Neutrophil (primary cell): Measurements from ENCODE around the gene TTC14.
"Not testable (repeated sequence)": the region's sequence is repeated elsewhere in the genome, so short reads cannot be mapped to it uniquely, and the experiment has no call there.

Experiments
- H3K27ac ChIP-seq: fragments of 200-600 bp; sonication (generic); 2 replicates; pipeline ENCODE4 v1.5.1; 2016; ENCODE audit warnings: mild to moderate bottlenecking, moderate library complexity
- H3K27me3 ChIP-seq: fragments of 200-600 bp; sonication (generic); 2 replicates; pipeline ENCODE4 v1.6.0; 2016; ENCODE audit warnings: mild to moderate bottlenecking
- H3K36me3 ChIP-seq: fragments of 200-600 bp; sonication (generic); 2 replicates; pipeline ENCODE4 v1.5.1; 2017
- H3K4me1 ChIP-seq, 2 experiments: fragments of 200-600 bp in 1 of 2; sonication (generic) in 1 of 2; 1 replicate in 1 of 2; 2 replicates in 1 of 2; pipeline versions ENCODE4 v1.5.1 to v1.6.1; 2013 to 2016; ENCODE audit warnings: low read depth in 1 of 2, low read length in 1 of 2, mild to moderate bottlenecking in 1 of 2, moderate library complexity in 1 of 2; ENCODE audit not compliant: control insufficient read depth in 1 of 2, insufficient read depth in 1 of 2
- H3K4me3 ChIP-seq, 2 experiments: fragments of 200-600 bp in 1 of 2; sonication (generic) in 1 of 2; 1 replicate in 1 of 2; 2 replicates in 1 of 2; pipeline ENCODE4 v1.5.1; 2013 to 2016; ENCODE audit warnings: low read depth in 1 of 2, low read length in 1 of 2, mild to moderate bottlenecking in 1 of 2, moderate library complexity in 1 of 2
- H3K9me3 ChIP-seq: fragments of 200-600 bp; sonication (generic); 2 replicates; pipeline ENCODE4 v1.5.1; 2016
- TF ChIP-seq, protein P1 (sequence below): fragments of 200-600 bp; sonication (generic); IDR thresholded peaks from 2 replicates; pipeline ENCODE4 v1.5.1; 2016; ENCODE audit warnings: antibody characterized with exemption

Gene TTC14

DNA sequence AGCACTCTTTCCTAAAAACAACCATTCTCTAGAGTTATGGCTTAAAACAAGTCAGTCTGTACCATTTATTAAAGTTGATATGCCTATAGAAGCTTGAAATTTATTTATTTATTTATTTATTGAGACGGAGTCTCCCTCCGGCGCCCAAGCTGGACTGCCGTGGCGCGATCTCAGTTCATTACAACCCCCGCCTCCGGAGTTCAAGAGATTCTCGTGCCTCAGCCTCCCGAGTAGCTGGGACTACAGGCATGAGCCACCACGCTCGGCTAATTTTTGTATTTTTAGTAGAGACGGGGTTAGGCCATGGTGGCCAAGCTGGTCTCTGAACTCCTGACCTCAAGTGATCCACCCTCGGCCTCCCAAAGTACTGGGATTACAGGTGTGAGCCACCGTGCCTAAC, 1.5 kb upstream of the TTC14 start:
- Histone ChIP-seq H3K4me3 (no peak overlapping the region), H3K27me3 (peaks cover 62% of the 10 kb centered on the region)
- TF ChIP-seq, protein P1, sequence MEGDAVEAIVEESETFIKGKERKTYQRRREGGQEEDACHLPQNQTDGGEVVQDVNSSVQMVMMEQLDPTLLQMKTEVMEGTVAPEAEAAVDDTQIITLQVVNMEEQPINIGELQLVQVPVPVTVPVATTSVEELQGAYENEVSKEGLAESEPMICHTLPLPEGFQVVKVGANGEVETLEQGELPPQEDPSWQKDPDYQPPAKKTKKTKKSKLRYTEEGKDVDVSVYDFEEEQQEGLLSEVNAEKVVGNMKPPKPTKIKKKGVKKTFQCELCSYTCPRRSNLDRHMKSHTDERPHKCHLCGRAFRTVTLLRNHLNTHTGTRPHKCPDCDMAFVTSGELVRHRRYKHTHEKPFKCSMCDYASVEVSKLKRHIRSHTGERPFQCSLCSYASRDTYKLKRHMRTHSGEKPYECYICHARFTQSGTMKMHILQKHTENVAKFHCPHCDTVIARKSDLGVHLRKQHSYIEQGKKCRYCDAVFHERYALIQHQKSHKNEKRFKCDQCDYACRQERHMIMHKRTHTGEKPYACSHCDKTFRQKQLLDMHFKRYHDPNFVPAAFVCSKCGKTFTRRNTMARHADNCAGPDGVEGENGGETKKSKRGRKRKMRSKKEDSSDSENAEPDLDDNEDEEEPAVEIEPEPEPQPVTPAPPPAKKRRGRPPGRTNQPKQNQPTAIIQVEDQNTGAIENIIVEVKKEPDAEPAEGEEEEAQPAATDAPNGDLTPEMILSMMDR: no peak

DNA sequence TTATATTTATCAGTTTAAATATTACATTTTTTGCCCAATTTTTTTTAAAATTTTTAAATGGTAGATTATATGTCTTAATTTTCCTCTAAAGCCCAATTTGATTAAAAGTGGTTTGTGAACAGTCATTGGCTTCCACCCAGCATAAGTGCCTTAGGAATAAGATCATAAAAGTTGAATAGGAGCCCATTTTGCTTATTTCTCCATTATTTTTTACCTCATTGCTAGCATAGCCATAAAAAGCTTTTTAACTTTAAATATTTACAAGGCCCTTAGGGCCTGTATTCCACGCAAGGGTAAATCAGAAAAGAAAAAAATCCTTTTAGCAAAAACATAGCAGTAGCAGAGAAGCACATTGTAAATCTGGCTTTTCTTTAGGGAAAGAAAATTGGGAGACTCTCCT, 9.0 kb downstream of the TTC14 start:
- Histone ChIP-seq H3K27me3 (no peaks in the 10 kb centered on the region), H3K27ac (no peak overlapping the region), H3K36me3 (peaks cover 89% of the 10 kb centered on the region), H3K4me1 (peaks cover 0 to 4% of the 10 kb centered on the region in 2 experiments), H3K9me3 (no peaks in the 10 kb centered on the region), H3K4me3 (no peak overlapping the region)
- TF ChIP-seq, protein P1: no peak

More for the DNA sequence above, 1.5 kb upstream of the TTC14 start:
- Histone ChIP-seq H3K4me1 (peaks cover 8 to 14% of the 10 kb centered on the region in 2 experiments), H3K9me3 (no peaks in the 10 kb centered on the region), H3K27ac (no peak overlapping the region), H3K36me3 (peaks cover 21% of the 10 kb centered on the region)

DNA sequence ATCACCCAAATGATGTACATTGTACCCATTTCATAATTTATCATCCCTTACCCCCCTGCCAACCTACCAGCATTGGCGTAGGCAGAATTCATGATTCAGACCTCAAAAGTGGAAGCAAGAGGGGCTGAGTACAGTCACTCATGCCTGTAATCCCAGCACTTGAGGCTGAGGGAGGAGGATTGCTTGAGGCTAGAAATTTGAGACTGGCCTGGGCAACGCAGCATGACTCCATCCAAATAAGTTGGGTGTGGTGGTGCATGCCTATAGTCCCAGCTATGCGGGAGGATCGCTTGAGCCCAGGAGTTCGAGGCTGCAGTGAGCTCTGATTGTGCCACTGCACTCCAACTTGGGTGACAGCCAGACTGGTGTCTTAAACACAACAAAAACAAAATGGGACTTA, 10.4 kb downstream of the TTC14 start:
- TF ChIP-seq, protein P1: no peak
- peaks cover 81% of the 10 kb centered on the region for H3K36me3 ChIP-seq

DNA sequence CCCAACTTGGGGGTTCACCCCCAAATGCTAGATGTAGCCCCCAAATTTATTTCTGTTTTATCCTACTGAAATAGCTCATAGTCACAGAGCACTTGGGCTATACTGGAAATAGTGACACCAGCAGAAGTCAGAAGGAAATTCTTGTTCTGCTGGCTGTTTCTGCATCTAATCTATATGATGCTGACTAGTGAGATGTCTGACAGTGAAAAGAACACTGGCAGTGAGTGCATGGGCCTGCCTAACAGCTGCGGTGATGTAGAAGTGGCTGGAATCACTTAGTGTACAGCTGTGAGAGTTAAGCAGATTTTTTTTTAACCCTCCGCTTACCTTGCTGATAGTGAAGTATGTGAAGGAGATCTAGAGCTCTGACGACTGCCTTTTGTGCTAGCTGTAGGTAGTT, 14.0 kb downstream of the TTC14 start:
- H3K4me3 ChIP-seq: no peak overlapping the region
- H3K4me1 ChIP-seq: no peaks in the 10 kb centered on the region
- no peaks in the 10 kb centered on the region for H3K9me3 ChIP-seq
- TF ChIP-seq, protein P1: no peak
- H3K27me3 ChIP-seq: no peaks in the 10 kb centered on the region
- peaks cover 52% of the 10 kb centered on the region for H3K36me3 ChIP-seq
- no peak overlapping the region for H3K27ac ChIP-seq

More for the DNA sequence above, 10.4 kb downstream of the TTC14 start:
- Histone ChIP-seq H3K4me1 (no peaks in the 10 kb centered on the region), H3K27me3 (no peaks in the 10 kb centered on the region), H3K4me3 (no peak overlapping the region), H3K27ac (no peak overlapping the region), H3K9me3 (no peaks in the 10 kb centered on the region)

DNA sequence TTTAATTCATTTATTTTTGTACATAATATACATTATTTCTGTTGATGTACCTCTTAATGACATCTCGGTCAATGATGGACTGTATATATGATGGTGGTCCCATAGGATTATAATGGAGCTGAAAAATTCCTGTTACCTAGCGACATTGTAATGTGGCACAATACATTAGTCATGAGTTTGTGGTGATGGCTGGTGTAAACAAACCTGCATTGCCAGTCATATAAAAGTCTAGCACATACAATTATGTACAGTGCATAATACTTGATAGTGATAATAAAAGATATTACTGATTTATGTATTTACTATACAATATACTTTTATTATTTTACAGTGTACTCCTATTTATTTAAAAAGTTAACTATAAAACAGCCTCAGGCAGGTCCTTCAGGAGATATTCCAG, 15.1 kb downstream of the TTC14 start:
- TF ChIP-seq, protein P1: no peak
- H3K27ac ChIP-seq: no peak overlapping the region
- peaks cover 41% of the 10 kb centered on the region for H3K36me3 ChIP-seq
- no peaks in the 10 kb centered on the region for H3K9me3 ChIP-seq
- H3K27me3 ChIP-seq: no peaks in the 10 kb centered on the region
- no peaks in the 10 kb centered on the region for H3K4me1 ChIP-seq
- no peak overlapping the region for H3K4me3 ChIP-seq

DNA sequence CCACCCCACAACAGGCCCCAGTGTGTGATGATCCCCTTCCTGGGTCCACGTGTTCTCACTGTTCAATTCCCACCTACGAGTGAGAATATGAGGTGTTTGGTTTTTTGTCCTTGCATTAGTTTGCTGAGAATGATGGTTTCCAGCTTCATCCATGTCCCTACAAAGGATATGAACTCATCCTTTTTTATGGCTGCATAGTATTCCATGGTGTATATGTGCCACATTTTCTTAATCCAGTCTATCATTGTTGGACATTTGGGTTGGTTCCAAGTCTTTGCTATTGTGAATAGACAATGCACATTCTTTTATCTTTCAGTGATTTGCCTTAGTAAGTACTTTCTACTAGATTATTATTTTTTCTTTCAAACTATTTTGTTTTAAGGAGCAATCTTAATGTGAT, 16.6 kb downstream of the TTC14 start:
- not testable (repeated sequence) for H3K27ac ChIP-seq, H3K27me3 ChIP-seq, H3K4me1 ChIP-seq, H3K9me3 ChIP-seq, H3K4me3 ChIP-seq
- peaks cover 26% of the 10 kb centered on the region for H3K36me3 ChIP-seq
